Measurements from ENCODE around the gene GRM8.

GRCh38 chr7:126803060-126803665 lies 449.6 kb downstream of the GRM8 start:
- TF ChIP-seq POLR2AphosphoS5 (IDR thresholded peaks at IDR 0.05; ENCODE audit: low read depth, low read length) = no peak
- TF ChIP-seq POLR2A (IDR thresholded peaks at IDR 0.05; ENCODE audit: low read depth, low read length) = no peak
- TF ChIP-seq TAF1 (IDR thresholded peaks at IDR 0.05; ENCODE audit: borderline replicate concordance, low read depth, low read length) = no peak

Measured in GM12892 (cell line).